ENCODE measurements around the gene ZNF862.

The ZNF862 gene

DNA sequence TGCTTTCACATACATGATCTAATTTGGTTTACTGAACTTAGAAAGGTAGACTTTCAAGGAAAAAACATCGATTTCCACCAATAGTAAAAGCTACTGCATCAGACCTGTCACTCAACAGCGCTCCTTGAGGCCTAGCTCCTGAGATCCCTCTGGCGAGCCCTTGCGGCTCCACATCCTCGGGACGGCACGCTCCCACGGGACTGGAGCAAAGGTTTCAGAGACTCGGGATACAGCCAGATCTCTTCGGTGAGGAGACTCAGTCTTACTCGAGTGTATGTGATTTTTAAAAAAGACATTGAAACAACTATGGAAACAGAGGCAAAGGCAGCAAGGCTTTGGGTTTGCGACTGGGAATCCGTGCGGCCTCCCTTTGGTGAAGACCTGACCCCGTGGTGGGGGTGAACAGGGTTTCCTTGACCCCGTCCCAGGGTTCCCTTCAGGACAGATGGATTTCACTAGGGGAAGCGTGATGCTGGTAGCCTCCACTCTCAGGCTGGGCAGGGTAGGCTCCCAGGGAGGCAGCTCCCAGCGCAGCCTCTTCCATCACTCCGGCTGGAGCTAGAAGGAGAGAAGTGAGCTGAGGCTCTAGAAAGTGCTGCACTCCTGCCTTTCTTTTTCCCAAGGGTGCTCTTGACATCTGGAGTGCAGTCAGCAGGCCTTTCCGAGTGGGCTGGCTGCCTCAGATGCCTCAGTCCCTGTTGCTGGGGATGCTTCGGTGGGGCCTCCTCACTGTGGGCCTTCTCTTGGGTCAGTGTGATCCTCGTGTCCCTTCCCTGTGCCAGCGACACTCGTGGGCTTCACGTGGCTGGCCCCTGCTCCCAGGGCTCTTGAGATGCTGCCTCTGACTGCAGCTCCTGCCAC is 29.8 kb downstream of the ZNF862 start:
- peak; percentile 30 for DNase-seq

DNA sequence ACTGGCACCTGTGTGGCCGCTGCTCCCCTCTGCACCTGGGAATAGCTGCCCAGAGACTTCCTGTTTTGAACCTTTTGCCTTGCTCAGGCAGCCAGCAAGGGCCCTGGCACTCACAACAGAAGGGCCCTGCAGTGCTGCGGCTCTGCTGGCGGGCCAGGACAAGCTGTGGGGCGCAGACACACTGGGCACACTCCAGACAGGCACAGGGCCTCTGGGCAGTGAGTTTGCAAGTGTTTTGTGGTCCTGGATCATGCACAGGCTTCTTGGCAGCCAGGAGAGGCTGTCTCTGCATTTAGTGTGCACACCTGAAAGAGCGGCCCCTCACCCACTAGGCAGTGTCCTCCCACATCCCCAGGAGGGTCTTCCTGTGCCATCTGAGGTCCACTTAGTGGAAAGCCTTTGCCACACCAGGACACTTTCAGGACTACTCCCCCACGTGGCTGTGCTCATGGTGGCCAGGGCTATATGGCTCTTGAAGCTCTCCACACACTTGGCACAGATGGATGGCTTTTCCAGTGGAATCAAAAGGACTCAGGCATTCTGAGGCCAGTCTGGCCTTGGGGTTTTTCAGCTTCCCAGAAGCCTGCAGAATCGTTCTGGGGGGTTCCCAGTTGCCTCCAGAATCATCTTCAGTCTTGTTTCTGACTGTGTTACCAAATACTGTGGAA is 30.6 kb downstream of the ZNF862 start:
- no peak for DNase-seq

DNA sequence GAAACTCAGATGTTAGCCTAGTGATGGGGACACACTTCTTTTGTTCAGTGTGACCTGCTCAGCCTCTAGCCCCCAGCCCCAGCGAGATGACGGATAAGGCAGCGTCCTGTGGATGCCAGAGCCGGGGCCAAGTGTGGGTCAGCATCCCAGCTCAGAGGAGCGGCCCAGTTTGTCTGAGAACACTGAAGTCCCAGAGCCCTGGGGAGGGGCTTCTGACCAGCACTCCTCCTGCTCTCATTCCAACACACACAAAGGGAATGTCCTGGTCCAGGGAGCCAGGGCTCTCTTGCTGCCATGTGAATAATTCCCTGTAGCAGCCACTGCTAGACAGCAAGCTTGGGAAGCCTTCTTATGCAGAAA is 31.1 kb downstream of the ZNF862 start:
- DNase-seq = no peak

DNA sequence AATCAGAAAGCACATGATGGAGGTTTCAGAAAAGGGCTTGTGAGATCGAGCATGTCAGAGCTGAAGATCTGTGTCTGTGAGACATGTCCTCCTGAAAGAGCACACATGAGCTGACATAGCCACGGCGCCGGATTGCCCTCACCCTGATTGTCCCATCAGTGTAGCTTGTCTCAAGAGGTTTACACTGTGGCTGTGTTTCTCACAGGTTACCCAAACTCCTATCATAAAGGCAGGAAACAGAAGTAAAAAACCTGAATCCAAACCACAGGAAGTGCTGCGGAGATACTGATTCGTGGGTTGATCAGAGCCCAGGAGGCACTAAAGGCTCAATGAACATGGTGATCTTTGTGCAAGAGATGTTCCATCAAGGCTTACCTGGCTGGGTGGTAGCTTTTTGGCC is 31.7 kb downstream of the ZNF862 start:
- DNase-seq = no peak

DNA sequence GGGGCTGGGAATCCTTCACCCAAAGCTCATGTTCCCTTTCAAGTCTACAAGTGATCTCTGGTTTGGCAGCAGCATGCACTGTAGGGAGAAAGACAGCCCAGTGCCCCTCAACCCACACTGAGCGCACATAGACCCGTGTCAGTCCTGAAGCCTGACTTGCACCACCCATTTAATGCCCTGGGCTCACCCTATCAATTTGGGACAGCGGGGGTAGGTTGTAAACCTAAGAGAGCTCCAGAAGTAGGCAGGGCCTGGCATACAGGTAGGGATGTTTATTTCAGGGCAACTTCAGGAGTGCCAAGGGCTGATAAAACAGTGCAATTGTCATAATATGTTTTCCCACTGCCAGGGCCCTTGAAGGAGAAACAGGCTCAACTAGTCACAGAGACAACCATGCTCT is 32.1 kb downstream of the ZNF862 start:
- no peak for DNase-seq

DNA sequence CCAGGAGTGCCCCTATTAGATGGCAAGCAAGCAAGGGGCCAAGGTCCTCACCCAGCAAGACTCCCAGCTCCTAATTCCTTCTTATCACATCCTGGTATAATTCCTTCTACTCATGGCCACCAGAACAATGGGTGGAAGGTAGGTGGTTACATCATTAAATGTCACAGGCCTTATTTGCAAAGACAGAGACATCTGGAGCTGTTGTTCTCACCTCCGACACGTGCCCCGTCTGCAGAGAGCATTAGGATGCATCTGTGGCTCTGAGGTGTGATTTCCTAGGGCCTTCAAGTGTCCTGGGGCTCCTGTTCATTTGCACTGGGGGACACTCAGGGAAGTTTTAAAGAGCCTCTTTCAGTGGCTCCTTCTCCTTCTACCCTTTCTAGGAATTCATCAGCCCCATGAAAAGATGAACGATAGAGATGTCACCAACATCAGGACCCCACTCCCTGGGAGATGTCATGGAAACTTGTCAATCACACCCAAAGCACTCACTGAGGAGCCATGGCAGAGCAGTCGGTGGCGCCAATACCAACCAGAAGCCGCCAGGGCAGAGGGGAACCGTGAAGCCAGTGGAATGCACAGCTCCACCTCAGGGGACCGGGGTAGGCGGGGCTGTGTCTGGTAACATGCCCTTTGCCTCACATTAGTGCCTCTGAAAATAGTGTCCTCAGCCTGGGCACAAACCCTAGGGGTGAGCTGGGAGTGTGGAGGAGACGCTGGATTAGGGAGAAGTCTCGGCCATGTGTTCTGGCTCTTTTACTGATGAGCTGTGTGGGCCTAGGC is 32.7 kb downstream of the ZNF862 start:
- no peak for DNase-seq

DNA sequence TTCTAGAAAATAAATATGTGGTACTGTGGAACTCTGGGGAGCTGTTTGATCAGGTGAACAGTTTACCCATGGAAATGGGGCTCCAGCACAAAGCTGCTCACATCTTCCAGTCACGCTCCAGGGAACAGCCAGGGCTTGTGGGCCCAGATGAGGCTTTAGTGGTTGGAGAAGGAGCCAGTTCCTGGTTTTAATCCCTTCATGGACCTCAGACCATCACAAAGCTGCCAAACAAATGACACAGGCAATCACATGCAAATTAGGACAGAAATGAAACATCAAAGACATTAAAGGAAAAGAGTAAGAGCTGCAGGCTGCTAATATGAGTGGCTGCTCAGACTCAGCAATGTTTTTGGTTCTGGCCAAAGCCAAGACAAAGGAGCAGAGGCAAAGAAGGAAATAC is 33.4 kb downstream of the ZNF862 start:
- DNase-seq = no peak

DNA sequence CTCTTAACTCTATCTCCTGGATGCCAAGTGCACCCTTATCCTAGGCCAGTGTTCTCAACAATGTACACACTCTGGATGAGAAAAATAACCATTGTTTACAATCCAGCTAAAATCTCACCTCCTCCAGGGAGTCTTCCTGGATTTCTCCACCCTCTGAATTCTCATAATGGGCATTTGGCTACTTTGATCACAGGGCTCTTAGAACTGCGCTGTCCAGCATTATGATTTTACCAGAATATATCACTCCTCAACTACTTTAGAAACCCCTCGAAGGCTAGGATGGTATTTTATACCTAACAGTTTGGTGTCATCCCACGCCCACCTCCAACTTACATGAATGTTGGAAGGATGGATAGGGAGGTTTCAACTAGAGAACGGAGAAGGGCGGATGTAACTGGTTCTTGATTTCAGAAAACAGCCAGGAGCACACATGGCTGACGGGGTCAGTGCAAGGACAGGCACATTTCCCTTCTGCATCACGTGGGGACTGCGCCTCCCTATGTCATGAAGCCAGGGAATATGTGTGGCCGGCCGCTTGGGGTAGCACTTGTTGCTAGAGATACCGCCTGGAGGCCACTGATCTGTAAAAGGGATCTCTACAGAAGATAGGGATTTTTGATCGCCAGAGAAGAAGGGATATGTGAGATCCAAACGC is 34.4 kb downstream of the ZNF862 start:
- DNase-seq = peak; percentile 72

DNA sequence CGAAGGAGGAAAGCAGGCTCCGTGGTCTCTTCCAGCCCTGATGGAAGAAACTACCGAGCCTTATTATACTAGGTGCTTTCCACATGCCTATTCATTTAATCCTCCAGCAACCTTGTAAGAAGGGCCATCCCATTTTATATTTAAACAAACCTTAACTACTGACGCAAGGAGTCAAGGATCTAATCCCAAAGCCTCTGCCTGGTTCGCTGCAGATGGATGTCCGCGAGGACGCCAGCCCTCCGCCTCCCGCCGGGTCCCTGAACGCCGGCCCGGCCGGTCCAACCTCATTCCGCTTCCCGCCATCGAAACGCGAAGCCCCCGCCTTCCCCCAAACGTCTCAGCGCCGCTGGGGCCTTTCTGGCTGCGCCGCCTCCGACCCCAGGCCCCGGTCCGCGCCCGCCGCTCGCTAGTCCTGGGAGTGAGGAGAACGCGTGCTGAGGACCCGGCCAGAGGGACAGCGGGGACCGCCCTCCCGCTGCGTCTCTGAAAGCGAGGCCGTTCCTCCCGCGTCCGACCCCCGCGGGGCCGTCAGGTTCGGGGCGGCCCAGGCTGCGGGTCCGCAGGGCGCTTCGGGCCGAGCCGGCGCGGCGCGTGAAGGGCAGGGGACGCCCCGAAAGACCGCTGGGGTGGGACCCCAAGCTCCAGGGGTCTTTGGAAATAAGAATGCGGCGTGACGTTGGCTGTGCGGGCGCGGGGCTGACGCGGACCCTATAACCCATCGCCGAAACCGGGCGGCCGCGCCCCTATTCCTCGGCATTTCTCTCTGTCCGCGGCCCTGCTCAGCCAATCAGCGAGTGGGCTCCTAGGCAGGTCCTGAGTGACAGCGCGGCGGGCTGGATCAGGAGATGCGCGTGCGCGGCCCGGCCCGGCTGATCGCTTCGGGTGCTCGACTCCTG is 35.1 kb downstream of the ZNF862 start, which contains the start of gene ATP6V0E2:
ATP6V0E2 (plus strand) TSS at position 896 of the 896 bp plus-strand sequence. CDS start 97 bp downstream, outside the sequence.
- peak; percentile 96 for DNase-seq

DNA sequence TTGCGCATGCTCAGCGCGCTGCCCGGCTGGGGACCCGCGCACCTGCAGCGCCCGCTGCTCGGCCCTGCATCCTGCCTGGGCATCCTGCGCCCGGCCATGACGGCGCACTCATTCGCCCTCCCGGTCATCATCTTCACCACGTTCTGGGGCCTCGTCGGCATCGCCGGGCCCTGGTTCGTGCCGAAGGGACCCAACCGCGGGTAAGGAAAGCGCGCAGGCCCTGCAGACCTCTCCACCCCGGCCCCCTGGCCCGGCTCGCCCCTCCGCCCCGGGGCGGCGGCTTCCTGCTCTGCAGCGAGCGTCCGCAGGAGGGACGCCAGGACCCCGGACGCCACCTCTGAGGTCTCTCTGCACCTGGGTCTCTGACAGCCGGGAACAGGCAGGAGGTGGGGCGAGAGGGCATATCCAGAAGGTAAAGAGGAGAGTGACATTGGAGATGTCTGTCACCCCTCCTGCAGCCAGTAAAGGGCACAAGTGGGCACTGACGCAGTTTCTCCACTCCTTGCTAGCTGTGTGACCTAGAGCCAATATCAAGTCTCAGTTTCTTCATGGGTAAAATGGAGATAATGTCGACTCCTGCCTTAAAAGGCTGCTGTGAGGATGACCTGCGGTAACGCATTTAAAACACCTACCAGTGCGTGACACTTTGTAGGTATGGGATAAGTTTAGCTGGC is 35.9 kb downstream of the ZNF862 start:
- DNase-seq = no peak

DNA sequence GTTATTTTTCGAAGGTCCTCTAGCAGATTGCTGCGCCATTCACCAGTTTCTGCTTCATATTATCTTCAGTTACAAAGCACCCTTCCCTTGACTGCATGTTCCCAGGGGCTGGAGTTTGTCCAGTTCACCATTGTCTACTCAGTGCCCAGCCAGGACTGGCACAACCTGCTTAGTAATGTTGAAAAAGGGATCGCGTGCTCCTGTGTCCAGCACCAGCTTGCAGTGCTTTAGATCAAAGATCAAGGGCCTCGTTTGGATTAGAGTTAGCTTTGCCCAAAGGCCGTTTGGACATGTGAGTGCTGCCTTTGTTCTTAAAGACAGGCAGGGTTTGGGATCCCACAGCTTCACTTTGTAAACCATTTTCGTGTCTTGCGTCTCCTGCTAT is 36.5 kb downstream of the ZNF862 start:
- no peak for DNase-seq

DNA sequence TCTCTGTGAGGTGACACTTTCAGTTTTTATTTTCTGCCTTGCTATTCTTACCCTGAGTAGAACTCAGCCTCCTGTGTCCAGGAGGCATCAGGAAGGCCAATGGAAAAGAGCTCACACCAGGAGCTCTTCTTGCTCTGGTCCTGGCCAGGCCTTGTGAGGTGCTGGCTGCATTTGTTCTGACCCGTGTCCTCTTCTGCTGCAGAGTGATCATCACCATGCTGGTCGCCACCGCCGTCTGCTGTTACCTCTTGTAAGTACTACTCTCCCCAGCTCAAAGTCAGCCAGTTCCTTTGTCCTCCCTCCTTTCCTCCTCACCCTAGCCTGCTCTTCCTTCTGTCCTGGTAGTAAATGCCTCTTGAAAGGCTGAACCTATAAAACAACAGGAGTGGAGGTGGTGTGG is 37.2 kb downstream of the ZNF862 start:
- DNase-seq = no peak

DNA sequence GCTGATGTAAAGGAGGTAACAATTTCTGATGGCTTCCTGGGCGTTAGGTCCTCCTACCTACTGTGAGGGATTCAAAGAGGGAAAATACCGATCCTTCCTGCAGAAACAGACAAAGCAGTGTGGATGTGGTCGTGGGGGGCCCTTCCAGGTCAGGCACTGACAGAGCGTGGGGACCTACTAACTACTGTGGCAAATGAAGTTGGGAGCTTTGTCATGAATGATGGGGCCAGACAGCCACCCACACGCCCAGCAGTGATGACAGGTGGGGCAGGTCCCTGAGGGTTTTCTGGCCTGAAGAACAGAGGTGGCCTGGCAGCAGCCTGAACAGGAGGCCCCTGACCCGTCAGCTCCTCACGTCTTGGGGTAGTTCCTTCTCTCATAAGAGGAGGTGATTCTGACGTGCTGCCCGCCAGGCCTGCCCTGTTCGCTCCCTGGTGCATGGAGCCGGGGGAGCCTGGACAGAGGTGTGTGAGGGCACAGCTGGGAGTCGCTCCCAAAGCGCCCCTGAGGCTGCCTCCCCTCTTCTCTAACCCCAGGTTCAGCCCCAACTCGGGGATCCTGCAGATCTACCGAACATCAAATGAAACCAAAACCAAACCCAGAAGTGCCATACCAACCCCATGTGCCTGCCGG is 39.8 kb downstream of the ZNF862 start:
- no peak for DNase-seq

DNA sequence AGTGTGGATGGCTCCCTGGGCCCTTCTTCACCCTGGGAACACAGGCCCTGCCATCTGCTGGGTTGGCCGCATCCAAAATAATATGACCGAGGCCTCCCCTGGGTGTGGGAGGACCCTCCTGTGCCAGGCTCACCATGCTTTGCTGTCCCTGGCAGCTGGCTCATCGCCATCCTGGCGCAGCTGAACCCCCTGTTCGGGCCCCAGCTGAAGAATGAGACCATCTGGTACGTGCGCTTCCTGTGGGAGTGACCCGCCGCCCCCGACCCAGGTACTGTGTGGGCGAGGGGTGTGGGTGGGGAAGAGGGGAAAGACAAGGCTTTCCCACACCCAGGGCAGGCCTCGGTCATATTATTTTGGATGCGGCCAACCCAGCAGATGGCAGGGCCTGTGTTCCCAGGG is 40.3 kb downstream of the ZNF862 start:
- DNase-seq = no peak

DNA sequence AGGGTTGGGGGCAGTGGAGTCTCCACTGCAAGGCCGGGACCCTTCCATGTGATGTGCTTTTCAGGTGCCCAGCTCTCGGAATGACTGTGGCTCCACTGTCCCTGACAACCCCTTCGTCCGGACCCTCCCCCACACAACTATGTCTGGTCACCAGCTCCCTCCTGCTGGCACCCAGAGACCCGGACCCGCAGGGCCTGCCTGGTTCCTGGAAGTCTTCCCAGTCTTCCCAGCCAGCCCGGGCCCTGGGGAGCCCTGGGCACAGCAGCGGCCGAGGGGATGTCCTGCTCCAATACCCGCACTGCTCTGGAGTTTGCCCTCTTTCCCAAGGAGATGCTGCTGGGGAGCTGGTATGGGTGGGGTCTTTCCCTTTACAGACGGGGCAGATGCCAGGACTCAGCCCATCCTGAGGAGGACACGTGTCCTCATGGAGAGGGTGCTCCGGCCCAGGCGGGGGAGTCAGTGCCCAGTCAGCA is 41.1 kb downstream of the ZNF862 start:
- no peak for DNase-seq

DNA sequence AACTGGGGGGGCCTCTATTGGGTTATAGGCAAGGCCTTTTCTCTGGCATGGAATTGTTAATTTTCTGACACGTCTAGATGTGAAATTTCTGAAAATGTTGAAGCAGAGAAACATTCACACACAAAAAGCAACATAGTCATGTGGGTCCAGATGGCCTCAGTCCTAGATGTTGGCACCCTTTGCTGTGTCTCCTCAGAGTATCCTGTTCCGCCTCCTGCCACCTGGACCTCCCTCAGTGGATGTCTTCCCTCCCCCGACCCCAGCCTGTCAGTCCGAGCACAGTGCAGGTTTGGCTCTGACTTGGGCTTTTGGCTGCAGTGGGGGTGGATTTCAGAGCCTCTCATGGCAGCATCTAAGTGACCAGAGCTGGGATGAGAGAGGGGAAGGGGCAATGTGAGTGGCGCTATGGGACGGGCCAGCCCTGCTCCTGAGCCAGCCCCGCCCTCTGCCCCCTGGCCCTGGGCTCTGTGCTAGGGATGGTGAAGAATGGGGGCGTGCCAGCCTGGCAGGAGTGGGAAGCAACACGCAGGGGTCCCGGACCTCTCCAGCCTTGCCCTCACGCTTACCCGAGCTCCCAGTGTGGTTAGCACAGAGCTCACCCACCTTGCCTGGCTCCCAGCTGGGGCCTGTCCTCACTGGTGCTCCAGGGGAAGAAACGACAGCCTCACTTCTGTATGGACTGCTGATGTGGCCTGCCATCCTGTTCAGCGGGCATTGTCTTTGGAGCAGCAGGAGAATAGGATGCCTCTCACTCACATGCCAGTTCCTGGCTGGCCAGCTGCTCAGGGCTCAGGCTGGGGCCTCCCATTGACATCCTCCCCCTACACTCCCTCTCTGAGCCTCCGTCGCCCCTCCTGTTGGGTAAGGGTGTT is 41.8 kb downstream of the ZNF862 start:
- no peak for DNase-seq

DNA sequence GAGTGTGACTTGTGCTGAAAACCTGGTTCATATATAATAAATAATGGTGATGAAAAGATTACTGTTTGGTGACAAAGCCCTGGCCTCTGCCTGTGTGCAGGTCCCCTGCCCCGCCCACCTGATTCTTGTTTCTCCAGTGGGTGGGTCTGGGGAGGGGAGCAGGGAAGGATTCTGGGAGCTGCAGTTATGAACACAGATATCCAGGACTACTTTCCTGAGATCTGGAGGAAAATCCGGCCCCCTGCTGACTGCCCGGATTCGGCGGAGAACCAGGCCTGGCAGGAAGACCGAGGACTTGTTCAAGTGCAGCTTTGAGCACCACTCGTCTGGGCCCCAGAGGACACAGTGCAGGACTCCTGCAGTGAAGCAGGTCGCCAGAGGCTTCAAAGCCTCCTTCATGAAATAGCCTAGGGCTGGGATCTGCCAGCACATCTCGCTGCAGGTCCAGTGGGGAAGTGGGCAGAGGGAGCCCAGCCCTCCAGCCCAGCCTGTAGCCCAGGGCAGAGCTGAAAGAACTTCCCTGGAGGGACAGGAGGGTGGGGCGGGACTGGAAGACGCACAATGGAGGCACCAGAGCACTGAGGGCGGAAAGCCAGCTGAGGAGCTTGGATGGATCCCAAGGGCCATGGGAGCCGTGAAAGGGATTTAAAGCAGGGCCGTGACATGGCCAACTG is 42.6 kb downstream of the ZNF862 start:
- DNase-seq = no peak

DNA sequence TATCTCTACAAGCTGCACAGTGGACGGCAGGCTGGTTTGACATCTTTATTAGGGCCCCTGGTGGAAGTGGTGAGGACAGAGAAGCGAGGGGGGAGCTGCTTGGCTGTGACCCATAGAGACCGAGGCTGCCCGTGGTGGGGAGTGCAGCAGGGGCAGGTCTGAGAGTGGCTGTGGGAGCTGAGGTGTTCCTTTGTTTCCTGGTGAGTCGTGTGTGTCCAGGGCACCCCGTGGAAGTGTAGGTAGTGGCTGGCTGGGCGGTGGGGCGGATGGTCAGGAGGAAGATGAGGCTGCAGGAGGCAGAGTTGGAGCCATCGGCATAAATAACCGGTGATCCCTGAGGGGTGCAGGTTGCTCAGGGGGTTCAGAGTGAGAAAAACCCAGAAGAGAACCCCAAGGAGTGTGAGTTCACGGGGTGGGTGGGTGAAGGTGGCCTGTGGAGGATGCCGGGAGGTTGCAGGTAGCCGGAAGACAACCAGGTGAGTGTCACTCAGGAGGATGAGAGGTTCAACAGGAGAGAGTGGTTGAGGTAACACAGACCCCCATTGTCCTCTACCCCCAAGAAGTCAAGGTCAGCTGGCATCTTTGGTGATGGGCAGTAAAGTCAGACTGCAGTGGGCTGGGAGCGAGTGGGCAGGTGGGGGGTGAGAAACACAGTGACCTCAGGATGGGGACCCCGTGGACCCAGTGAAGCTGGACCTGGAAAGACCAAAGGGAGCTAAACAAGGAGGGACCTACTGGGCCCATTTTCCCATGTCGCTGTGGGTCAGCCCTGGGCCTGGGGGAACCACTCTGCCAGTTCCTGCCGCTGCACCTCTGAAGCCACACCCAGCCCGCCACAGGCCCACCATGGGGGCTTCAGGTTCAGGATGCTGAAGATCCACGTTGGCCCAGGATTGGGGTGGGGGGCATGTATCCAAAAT is 43.4 kb downstream of the ZNF862 start:
- DNase-seq = no peak
